Kidney capillary endothelial cell (primary cell): ENCODE measurements around the gene MS4A6E.
"Not testable (repeated sequence)": the region's sequence is repeated elsewhere in the genome, so short reads cannot be mapped to it uniquely, and the experiment has no call there.

Experiments
- DNase-seq: peaks from one replicate; pipeline ENCODE4 v3.0.0-alpha.2; 2018; ENCODE audit warnings: low spot score

Gene MS4A6E, protein sequence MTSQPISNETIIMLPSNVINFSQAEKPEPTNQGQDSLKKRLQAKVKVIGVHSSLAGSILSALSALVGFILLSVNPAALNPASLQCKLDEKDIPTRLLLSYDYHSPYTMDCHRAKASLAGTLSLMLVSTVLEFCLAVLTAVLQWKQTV

DNA sequence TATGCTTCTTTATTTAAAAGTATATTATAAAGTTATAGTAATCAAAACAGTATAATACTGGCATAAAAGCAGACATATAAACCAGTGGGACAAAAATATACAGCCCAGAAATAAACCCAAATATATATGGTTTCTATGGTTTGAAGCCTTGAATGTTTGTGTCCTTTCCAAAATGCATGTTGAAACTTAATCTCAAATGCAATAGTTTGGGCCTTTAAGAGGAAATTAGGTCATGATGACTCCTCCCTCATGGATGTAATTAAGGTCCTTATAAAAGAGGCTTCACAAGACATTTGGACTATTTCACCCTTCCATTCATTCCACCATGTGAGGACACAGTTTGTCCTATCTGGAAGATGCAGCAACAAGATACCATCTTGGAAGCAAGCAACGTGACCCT is at the start of gene MS4A6E:
Gene MS4A6E (plus strand): TSS at position 301 of the 400 bp plus-strand sequence. CDS start 7,641 bp downstream, outside the sequence.
- DNase-seq = no peak

DNA sequence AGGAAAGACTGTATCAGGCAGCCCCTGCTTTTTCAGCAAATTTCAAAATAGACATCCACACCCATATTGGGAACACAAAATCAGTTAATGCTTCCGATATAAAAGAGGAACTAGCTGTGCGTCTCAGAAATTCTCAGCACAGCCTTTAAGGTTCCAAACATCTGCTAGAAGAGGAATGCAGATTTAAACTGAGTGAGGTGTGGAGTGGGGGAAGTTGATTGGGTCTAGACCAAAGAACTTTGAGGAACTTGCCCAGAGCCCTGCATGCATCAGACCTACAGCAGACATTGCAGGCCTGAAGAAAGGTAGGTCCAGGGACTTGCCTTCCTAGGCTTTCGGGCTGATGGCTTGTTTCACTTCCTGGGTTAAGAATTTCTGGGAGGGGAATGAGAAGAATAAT is 46.6 kb upstream of the MS4A6E start, which contains the start of gene MS4A4A:
Gene MS4A4A (plus strand): TSS at position 255 of the 400 bp plus-strand sequence. CDS start 10 bp downstream, at position 265.
- DNase-seq = no peak

DNA sequence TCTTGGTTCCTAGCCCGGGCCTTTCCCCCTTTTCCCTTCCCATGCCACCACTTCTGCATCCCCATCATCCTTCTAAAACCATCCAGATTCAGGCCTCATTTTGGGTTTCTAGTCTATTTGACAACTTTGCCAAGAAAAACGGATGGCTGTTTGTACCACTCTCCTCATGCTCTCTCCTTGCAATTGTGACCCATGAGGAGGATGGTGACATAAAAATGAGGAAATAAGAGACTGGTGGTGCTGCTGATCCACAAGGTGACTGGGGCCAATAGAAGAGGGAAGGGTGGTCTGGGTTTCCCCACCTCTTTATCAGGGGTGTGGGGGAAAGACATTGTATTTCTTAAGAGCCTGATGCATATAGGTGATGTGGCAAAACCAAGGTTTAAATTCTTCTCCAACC is 45.6 kb upstream of the MS4A6E start:
- no peak for DNase-seq

DNA sequence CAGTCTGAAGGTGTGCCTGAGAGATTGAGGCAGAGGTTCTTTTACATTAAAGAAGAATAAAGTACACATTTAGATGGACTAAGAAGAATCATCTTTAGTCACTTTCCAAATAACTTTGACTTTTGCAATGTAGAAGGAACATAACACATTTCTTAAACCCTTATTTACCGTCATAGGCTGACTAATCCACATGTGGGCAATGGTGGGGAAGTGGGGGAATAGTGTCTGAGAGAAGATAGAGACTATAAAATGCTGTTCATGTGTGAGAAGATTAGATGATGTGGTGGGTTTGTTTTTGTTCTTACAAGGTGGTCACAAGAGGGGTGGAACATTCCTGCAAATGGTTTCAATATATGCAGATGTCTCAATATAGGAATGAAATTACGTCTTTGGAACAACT is 44.8 kb upstream of the MS4A6E start:
- DNase-seq = no peak

DNA sequence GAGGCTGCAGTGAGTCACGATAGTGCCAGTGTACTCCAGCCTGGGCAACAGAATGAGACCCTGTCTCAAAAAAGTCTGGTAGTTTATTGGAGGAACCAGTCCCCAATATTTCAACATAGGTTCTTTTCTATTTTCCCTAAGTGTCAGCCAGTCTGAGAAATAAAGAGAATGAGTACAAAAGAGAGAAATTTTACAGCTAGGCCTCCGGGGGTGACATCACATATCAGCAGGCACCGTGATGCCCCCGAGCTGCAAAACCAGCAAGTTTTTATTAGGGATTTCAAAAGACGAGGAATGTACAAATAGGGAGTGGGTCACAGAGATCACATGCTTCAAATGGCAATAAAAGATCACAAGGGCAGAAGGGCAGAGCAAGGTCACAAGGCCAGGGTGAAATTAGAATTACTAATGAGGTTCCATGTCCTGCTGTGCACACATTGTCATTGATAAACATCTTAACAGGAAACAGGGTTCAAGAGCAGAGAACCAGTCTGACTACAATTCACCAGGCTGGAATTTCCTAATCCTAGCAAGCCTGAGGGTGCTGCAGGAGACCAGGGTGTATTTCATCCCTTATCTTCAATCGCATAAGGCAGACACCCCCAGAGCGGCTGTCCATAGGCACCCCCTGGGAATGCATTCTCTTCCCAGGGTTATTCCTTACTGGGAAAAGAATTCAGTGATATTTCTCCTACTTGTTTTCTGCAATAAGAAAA is 41.5 kb upstream of the MS4A6E start:
- not testable (repeated sequence) for DNase-seq

DNA sequence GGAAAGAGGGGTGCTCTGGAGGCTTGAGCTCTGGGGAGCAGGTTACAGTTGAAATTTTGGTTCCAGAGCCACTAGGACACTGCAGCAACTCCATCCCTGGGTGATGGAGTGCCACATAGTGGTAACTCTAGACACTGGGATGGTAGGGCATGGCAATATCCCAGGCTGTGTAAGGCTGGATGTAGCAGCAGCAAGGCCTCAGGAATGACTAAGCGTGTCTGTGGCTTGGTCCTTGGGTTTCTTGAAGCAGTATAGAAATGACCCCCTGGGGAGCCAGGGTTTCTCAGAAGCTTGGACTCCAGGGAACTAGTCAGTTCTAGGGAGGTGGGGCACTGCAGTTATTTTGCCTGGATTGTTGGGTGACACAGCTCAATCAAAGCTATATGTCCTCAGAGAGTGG is 38.5 kb upstream of the MS4A6E start:
- no peak for DNase-seq

DNA sequence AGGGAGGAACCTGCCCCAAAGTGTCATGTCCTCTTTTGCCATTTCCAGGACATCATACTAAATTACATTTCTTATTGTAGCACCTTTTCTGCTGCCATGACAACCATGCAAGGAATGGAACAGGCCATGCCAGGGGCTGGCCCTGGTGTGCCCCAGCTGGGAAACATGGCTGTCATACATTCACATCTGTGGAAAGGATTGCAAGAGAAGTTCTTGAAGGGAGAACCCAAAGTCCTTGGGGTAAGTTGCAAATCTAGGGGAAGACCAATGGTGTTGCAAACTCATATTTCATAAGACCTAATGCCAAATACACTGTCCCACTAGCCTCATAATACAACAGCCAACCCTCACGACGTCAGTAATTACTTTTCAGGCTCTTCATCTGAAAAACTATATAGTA is 34.9 kb upstream of the MS4A6E start:
- no peak for DNase-seq

DNA sequence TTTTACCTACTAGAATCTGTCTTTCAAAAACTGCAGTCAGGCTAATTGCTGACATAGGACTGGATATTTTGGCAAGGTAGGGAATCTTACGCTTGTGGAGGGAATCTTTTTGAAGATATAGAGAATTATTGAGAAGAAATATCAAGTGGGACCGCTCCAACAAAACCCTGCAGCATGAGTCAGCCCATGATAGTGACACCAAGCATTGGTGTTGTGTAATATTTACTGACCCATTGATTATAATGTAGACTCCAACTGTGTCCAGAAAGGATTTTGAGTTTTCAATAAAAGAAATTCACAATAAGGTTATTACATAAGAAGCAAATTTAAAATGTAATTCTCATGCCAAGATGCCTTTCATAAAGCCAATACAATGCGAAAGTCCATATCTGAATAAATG is 25.9 kb upstream of the MS4A6E start:
- no peak for DNase-seq

DNA sequence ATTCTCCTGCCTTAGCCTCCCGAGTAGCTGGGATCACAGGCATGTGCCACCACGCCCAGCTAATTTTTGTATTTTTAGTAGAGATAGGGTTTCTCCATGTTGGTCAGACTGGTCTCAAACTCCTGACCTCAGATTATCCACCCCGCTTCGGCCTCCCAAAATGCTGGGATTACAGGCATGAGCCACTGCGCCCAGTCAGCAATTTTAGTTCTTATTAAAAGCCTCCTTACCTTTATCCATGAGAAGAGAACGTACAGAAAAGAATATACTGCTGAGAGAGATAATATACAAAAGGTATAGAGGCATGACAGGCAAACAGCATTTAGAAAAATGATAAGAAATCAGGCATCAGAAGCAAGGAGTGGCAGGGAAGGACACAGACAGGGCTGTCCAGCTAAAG is 25.2 kb upstream of the MS4A6E start:
- not testable (repeated sequence) for DNase-seq

DNA sequence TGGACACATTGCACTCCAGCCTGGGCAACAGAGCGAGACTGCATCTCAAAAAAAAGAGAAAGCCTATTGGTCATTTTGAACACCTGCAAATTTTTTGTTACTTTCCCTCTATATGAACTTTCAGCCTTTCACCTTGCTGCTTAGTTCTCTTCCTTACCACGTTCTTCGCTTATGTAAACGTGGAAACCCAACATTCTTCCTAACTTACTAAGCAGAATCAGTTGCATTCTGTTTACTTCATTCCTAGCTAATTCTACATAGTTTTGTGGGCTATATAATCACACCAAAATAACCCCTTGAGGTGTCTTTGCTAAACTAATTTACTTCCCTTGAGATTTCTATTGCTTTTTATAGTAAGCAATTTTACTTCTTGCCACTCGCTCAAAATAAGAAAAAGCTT is 23.4 kb upstream of the MS4A6E start:
- no peak for DNase-seq

DNA sequence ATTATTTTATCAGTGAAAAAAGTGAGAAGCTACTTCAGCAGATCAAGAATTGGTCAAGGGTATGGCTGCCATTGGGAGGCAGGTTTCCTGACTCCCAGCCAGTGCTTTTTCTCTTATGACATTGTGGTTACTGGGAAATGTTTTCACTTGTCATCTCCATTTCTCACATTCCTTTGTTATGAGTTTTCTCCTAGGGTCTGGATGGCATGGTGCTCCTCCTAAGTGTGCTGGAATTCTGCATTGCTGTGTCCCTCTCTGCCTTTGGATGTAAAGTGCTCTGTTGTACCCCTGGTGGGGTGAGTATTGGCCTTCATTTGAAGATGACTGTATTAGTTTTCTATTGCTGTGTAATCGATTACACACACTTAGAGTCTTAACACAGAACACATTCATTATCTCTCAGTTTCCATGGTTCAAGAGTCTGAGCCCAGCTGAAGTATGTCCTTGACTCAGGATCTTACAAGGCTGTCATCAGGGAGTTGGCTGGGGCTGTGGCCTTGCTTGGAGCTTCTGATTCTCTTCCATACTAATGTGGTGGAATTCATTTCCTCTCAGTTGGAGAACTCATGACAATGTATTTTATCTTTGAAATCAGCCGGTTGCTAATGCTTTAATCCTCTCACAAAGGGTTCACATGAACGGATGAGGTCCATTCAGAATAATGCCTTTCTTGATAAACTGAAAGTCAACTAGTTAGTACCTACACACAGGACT is 21.0 kb upstream of the MS4A6E start:
- DNase-seq = no peak

DNA sequence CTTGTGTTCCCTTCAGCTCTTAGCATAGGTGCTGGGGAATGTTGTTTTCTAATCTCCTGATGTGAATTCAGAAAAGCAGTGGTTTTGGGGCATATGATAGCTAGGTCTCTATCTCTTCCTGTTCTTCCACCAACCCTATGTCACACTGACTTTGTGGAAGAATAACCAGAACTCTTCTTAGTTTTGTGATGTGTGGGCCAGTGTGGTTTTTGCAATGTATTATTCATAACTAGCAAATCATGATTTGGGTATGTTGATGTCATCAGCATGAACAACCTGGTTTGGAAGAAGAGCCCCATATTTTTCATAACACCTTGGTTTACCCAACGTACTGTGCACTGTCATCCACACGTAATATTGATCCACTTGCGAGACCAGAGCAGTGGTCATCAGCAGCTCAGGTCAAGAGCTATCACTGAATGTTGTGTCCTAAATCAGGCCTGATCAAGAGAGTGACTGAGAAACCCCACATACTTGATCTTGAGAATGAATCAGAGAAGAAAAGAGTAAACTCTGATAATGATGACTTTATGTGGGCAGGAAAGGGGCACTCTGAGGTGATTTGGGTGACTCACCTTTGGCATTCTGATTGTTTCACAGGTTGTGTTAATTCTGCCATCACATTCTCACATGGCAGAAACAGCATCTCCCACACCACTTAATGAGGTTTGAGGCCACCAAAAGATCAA is 19.4 kb upstream of the MS4A6E start:
- no peak for DNase-seq

DNA sequence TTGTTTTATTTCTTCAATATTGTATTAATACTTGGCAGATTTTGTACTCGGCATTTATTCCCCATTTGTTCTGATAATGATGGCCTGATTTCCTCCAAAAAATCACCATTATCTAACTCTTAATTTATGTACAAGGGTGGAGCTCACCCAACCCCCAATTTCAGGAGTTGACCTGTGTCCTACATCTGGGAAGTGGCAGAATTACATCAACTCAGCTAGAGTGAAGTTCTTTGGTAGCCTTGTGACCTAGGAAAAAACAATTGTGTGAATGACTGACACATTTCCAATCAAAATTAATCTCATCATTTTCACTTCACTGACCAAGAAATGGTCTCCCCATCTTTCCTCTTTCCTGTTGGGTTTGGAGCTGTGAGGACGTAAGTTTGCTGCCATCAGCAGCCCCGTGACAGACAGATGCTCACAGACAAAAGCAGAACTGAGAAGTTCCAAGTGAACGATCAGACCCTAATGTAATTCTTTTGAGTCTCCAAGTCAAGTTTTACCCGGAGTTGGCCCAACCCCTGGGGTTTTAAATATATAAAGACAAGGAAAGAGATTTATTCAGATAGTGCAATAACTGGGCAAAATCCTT is 16.6 kb upstream of the MS4A6E start:
- no peak for DNase-seq

DNA sequence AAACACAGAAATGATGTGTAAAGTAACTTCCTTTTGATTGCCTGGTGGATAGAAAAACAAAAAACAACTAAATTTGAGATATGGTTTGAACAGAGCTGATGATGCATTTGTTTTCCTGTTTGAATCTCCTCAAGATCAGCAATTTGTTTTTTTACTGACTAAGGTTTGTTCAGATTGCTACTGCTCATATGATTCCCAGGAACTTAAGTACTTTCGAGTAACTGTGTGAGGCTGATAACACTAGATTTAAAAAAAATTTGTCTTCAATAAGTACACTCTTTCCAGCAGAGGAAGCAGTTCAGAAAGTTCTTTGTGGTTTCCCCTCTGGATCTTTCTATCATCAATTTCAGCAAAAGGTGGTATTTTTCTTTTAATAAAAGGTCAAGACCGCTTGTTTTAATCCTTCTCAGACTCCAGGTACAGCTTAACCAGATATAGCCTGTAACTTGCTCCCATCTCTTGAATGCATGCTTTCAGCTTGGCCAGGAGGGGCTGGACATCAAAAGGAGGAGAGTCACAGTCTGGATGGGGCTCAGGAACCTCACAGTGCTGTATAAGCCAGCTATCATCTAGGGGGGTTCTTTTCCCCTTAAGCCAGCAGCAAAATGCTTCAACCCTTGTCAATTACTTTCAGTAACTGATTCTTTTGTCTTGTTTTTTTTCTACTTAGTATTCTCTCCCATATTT is 12.3 kb upstream of the MS4A6E start:
- DNase-seq = no peak

DNA sequence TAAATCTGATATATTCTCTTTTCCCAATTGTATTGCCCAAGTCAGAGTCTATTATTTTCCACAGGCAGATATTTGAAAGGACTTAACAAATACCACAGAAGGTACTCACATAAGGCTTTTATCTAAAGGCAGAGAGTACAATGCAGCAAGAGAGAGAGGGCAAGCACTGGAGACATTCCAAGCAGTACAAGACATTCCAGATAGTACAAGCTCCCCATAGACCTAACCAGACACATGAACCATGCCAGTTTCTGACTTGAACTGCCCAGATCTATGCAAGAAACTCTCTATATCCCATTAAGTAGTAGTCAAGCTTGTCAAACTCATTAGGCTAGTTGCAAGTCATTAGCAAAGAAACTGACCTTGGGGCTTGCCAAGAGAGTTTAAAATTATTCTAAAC is 11.2 kb upstream of the MS4A6E start:
- no peak for DNase-seq

DNA sequence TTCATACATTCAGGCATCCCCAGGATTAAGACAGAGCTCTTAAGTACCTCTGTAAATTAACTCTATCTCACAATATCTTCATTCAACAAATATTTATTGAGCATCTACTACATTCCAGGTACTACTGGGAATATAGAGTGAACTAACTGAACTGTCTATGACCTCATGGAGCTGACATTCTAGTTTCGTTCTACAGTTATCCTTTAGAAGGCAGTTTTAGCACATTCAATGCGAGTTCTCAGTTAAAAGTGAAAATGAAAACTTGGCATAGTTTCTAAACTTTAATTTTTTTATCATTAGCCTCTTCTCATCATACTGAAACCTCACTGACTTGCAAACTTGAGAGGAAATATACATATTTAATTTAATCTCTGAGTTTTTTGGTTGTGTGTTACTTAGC is 10.7 kb upstream of the MS4A6E start:
- DNase-seq = no peak

DNA sequence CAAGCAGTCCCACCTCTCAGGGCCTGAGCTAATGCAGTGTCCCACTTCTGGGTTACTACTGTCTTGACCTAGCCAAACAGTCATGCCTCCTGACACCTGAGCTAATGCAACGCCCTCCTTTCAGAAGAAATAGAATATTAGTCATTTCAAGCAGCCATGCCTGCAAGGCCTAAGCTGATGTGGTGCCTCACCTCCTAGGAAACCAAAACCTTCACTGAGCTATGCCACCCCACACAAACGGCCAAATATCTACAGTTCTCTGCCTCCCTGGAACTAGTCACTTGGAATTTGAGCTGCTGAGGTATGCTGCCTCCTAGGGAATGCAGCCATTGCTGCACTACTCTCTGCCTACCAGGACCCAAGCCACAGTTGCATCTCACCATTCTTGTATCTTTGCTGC is 8.3 kb upstream of the MS4A6E start:
- DNase-seq = no peak

DNA sequence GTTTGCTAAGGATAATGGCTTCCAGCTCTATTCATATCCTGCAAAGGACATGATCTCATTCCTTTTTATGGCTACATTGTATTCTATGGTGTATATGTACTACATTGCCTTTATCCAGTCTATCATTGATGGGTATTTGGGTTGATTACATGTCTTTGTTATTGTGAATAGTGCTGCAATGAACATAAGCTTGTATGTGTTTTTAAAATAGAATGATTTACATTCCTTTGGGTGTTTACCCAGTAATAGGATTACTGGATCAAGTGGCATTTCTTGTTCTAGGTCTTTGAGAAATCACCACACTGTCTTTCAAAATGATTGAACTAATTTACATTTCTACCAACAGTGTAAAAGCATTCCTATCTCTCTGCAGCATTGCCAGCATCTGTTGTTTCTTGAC is 6.0 kb upstream of the MS4A6E start:
- no peak for DNase-seq

DNA sequence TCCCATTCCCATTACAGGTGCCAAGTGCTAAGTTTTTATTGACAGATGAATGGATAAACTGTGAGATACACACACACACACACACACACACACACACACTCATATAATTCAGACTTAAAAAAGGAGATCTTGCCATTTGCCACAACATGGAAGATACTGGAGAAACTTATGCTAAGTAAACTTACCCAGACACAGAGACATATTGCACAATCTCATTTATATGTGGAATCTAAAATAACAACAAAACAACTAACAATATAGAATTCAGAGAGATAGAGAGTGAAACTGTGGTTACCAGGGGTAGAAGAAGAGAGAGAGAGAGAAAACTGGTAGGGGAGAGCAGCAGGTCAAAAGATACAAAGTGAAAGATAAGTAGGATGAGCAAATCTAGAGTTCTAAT is 1.4 kb downstream of the MS4A6E start:
- DNase-seq = no peak

DNA sequence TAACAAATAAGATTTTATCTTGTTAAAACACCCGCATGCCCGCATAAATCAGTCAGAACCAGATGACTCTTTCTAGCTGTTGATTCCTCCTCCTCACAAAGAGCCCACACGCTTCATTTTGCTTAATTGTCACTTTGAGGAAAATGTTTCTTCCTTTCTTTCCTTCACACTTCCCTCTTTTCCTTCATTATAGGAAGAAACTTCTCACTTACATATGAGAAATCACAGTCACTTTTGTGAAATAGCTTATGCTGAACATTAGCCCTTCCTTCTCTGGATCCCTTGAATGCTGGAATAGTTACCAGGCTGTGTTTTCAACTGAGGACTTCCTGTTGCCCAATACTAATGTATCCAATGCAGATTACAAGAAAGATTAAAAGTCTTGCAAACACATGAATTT is 5.8 kb downstream of the MS4A6E start:
- no peak for DNase-seq

DNA sequence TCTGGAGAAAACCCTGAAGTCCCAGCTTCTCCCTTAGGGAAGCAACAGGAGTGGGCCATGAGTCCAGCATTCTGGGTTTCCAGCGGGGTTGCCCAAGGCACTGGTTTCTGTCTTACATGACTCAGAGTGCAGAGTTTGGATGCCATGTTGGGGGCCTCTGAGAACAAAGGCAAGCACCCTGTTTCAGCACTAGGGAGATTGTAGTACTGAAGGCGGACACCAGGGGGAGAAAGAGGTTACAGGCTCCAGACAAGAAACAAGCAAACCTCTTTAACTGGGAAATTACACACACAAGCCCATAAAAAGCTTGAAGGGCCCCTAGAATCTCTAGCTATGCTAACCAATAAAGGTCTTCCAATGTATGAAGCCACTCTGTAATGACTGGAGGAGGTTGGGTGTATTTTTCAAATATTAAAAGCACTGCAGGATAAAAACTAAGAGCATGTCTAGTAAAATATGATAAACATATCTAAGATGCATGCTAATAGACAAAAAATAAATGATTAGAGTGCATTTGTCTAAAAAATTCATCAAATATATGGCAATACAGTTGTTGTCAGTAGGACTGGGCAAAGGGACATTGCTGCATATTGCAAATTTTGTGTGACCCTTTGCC is 7.1 kb downstream of the MS4A6E start:
- DNase-seq = peak; percentile 40
